Mucosa of stomach (tissue), 1 donor: ENCODE data around the gene PAK2.
"Not testable (repeated sequence)": the region's sequence is repeated elsewhere in the genome, so short reads cannot be mapped to it uniquely, and the experiment has no call there.

Source experiments
- H3K27me3 ChIP-seq: one replicate; pipeline ENCODE4 v1.7.0; 2013; ENCODE audit warnings: mild to moderate bottlenecking, low read length; ENCODE audit not compliant: control insufficient read depth, insufficient read depth
- H3K36me3 ChIP-seq: one replicate; pipeline ENCODE4 v1.7.0; 2013; ENCODE audit warnings: low read length; ENCODE audit not compliant: control insufficient read depth, insufficient read depth
- H3K4me1 ChIP-seq: one replicate; pipeline ENCODE4 v1.7.0; 2013; ENCODE audit warnings: mild to moderate bottlenecking, low read length; ENCODE audit not compliant: control insufficient read depth, insufficient read depth
- H3K4me3 ChIP-seq: one replicate; pipeline ENCODE4 v1.7.0; 2013; ENCODE audit warnings: low read length
- H3K9ac ChIP-seq: one replicate; pipeline ENCODE4 v1.7.0; 2013; ENCODE audit warnings: mild to moderate bottlenecking, low read length, moderate library complexity
- H3K9me3 ChIP-seq: one replicate; pipeline ENCODE4 v1.7.0; 2013; ENCODE audit warnings: mild to moderate bottlenecking, low read length, moderate library complexity; ENCODE audit not compliant: control insufficient read depth
- donor health status: Pancreatic carcinoma.

The PAK2 gene

GRCh38 chr3:196708467-196708866 lies 31.2 kb upstream of the PAK2 start:
- Histone ChIP-seq H3K27me3 (no peaks in the 10 kb centered on the region), H3K9ac (no peak overlapping the region), H3K4me1 (peaks cover 12% of the 10 kb centered on the region), H3K36me3 (no peaks in the 10 kb centered on the region), H3K9me3 (no peaks in the 10 kb centered on the region), H3K4me3 (no peak overlapping the region)

GRCh38 chr3:196711838-196712513 lies 27.7 kb upstream of the PAK2 start, which contains the start of the genes CEP19 and PIGX:
Gene CEP19 (minus strand): TSS chr3:196712250. CDS start chr3:196708657, 3,593 bp downstream.
Gene PIGX (plus strand): TSS chr3:196712377.
- H3K9me3 ChIP-seq: no peaks in the 10 kb centered on the region
- peak within 1 kb of the TSS; percentile 60 for H3K9ac ChIP-seq
- H3K27me3 ChIP-seq: no peaks in the 10 kb centered on the region
- peak within 1 kb of the TSS; percentile 67 for H3K4me3 ChIP-seq
- no peaks in the 10 kb centered on the region for H3K36me3 ChIP-seq
- H3K4me1 ChIP-seq: peaks cover 12% of the 10 kb centered on the region

- H3K27me3 ChIP-seq: no peaks in the 10 kb centered on the region
- H3K9me3 ChIP-seq: no peaks in the 10 kb centered on the region
- peak overlapping the region; percentile 60 for H3K9ac ChIP-seq
- peaks cover 12% of the 10 kb centered on the region for H3K4me1 ChIP-seq
- peak overlapping the region; percentile 67 for H3K4me3 ChIP-seq
- no peaks in the 10 kb centered on the region for H3K36me3 ChIP-seq
Observed at GRCh38 chr3:196712514-196713413, 26.9 kb upstream of the PAK2 start.

GRCh38 chr3:196717162-196717561 lies 22.5 kb upstream of the PAK2 start:
- not testable (repeated sequence) for H3K4me3 ChIP-seq, H3K9me3 ChIP-seq, H3K27me3 ChIP-seq, H3K9ac ChIP-seq, H3K36me3 ChIP-seq, H3K4me1 ChIP-seq

GRCh38 chr3:196721097-196721496 lies 18.6 kb upstream of the PAK2 start:
- Histone ChIP-seq H3K27me3 (no peaks in the 10 kb centered on the region), H3K36me3 (no peaks in the 10 kb centered on the region)

GRCh38 chr3:196726788-196727675 lies 12.6 kb upstream of the PAK2 start:
- no peaks in the 10 kb centered on the region for H3K36me3 ChIP-seq
- no peaks in the 10 kb centered on the region for H3K4me1 ChIP-seq
- H3K9ac ChIP-seq: no peak overlapping the region
- no peaks in the 10 kb centered on the region for H3K27me3 ChIP-seq
- no peaks in the 10 kb centered on the region for H3K9me3 ChIP-seq
- H3K4me3 ChIP-seq: no peak overlapping the region

More at GRCh38 chr3:196721097-196721496, 18.6 kb upstream of the PAK2 start:
- H3K4me3 ChIP-seq: no peak overlapping the region
- H3K9me3 ChIP-seq: no peaks in the 10 kb centered on the region
- H3K4me1 ChIP-seq: no peaks in the 10 kb centered on the region
- H3K9ac ChIP-seq: no peak overlapping the region

- Histone ChIP-seq H3K27me3 (no peaks in the 10 kb centered on the region), H3K4me3 (no peak overlapping the region), H3K9ac (no peak overlapping the region), H3K4me1 (no peaks in the 10 kb centered on the region), H3K9me3 (no peaks in the 10 kb centered on the region), H3K36me3 (no peaks in the 10 kb centered on the region)
Observed at GRCh38 chr3:196735751-196736150, 3.9 kb upstream of the PAK2 start.

- Histone ChIP-seq H3K4me3 (no peak overlapping the region), H3K27me3 (no peaks in the 10 kb centered on the region)
Observed at GRCh38 chr3:196736670-196737374, 2.8 kb upstream of the PAK2 start.

GRCh38 chr3:196737655-196738054 lies 2.0 kb upstream of the PAK2 start:
- no peaks in the 10 kb centered on the region for H3K27me3 ChIP-seq
- H3K4me1 ChIP-seq: peaks cover 13% of the 10 kb centered on the region
- no peaks in the 10 kb centered on the region for H3K9me3 ChIP-seq
- H3K36me3 ChIP-seq: no peaks in the 10 kb centered on the region
- no peak overlapping the region for H3K4me3 ChIP-seq
- H3K9ac ChIP-seq: no peak overlapping the region

More at GRCh38 chr3:196736670-196737374, 2.8 kb upstream of the PAK2 start:
- peaks cover 9% of the 10 kb centered on the region for H3K4me1 ChIP-seq
- H3K9ac ChIP-seq: no peak overlapping the region
- no peaks in the 10 kb centered on the region for H3K9me3 ChIP-seq
- H3K36me3 ChIP-seq: no peaks in the 10 kb centered on the region

- H3K27me3 ChIP-seq: no peaks in the 10 kb centered on the region
- peak overlapping the region; percentile 60 for H3K4me3 ChIP-seq
- peaks cover 13% of the 10 kb centered on the region for H3K4me1 ChIP-seq
- H3K9ac ChIP-seq: peak overlapping the region; percentile 91
- no peaks in the 10 kb centered on the region for H3K9me3 ChIP-seq
- H3K36me3 ChIP-seq: no peaks in the 10 kb centered on the region
Observed at GRCh38 chr3:196740481-196741248, 1.0 kb downstream of the PAK2 start.
